ENCODE data around the gene LMTK2.
"Not testable (repeated sequence)": the region's sequence is repeated elsewhere in the genome, so short reads cannot be mapped to it uniquely, and the experiment has no call there.

The LMTK2 gene

DNA sequence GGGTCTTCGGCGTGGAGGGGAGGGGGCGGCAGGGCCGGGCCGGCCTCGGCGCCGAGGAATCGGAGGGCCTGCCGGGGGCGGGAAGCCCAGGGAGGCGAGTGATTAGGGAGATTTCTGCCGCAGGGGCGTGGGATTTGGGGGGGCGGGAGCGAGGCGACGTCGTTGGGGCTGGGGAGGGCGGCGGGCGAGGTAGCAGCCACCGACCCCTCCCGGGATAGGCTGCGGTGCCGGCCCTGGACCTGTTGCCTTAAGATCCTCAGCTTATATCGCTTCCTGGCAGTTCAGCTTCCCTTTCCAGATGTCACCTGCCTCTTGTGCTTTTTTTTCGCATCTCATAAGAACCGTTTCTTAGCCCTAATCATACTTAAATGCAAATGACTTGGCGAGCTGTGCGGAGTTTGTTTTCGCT lies 655 bp downstream of the LMTK2 start:
- DNase-seq, result peak in 1 of 2 experiments; percentile 7

DNA sequence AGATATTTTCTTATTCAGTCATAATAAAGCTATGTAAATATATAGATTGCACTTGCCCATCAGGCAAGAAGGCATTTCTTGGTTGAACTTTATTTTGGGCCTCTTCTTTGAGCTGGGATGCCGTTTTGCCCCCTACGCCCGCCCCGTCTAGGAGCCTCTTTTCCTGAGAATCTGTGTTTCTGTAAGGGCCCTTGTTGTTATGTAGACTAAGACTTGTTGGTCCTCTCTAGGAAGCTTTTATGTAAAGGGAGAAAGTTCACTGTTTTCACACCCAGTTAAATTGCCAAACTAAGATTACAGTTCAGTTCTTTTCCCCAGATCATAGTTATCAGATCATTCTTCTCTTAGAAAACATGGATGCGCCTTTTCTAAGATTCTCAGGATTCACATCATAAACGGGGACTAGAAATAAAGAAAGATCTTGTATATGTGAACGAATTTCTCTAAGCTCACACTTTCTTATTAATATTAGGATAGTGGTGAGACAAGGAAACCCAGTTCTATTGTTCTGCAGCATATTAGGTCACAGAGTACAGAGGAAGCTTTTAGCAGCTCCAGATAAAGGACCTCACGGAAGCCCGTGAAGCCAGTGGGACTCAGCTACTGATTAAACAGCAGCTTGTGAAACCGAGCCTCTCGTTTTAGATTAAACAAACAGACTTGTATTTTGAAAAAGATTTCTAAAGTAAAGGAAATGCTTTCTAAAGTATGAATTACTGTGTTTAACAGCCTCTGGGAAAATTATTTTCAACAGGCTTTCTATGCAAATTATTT lies 3.8 kb downstream of the LMTK2 start:
- DNase-seq, result no peak

DNA sequence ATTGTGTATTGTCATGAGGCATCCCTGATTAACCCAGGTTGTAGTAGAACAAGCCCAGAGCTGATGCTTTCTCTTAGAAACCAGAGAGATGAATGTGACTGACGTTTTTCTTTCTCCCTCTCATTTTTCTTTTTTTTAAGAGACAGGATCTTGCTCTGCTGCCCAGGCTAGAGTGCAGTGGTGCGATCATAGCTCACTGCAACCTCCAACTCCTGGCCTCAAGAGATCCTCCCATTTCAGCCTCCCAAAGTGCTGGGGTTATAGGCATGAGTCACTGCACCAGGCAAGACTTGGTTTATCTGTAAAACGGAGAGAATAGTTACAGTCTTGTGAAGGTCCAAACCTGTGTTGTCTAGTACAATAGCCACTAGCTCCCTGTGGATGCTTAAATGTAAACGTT lies 5.4 kb downstream of the LMTK2 start:
- no peak for DNase-seq

DNA sequence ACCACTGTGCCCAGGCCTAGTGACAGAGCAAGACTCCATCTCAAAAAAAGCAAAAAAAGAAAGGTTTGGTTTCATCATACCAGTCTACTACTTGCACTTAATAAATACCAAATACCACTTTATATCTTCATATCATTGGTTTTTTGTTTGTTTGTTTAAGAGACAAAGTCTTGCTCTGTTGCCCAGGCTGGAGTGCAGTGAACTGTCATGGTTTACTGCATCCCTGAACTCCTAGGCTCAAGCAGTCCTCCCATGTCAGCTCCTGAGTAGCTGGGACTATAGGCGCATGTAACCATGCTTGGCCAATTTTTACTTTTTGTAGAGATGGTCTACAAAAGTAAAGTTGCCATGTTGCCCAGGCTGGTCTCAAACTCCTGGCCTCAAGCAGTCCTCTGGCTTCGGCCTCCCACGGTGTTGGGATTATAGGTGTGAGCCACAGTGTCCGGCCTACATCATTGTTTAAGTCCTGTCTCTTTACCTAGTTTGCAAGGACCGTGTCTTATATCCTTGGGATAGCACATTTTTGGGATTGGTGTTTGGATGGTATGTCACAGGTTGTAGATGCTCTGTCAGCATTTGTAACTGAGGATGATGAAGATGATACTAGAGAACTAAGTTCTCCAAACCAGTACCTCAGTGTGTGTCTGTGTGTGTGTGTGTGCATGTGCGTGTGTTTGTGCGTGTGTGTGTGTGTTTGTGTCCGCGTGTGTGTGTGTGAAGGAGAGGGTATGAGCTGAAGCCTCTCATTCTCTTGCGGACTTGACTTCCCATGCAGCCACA lies 9.3 kb downstream of the LMTK2 start:
- no peak for DNase-seq

DNA sequence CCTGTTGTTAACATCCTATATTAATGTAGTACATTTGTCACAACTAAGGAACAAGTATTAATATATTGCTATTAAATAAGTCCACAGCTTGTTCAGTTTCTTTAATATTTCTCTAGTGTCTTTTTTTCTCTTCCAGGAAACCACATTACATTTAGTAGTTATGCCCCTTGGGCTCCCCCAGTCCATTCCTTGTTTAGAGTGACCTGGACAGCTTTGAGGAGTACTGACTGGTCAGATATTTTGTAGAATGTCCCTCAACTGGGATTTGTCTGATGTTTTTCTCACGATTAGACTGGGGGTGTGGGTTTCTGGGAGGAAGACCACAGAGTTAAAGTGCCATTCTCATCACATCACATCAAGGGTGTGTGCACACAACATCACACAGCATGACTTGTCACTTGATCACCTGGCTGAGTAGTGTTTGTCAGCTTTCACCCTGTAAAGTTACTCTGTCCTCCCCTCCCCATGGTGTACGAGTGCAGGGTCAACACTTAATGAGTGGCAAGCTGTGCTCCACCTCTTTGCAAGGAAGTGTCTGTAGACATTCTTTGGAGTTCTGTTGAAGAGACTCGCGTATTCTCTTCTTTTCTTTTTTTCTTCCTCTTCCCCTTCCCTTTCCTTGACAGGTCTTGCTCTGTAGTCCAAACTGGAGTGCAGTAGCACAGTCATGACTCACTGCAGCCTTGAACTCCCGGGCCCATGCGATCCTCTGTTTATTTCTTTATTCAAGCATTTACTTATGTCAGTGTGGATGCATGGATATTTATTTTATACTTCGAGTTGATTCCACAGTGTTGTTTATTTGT lies 10.2 kb downstream of the LMTK2 start:
- no peak for DNase-seq

DNA sequence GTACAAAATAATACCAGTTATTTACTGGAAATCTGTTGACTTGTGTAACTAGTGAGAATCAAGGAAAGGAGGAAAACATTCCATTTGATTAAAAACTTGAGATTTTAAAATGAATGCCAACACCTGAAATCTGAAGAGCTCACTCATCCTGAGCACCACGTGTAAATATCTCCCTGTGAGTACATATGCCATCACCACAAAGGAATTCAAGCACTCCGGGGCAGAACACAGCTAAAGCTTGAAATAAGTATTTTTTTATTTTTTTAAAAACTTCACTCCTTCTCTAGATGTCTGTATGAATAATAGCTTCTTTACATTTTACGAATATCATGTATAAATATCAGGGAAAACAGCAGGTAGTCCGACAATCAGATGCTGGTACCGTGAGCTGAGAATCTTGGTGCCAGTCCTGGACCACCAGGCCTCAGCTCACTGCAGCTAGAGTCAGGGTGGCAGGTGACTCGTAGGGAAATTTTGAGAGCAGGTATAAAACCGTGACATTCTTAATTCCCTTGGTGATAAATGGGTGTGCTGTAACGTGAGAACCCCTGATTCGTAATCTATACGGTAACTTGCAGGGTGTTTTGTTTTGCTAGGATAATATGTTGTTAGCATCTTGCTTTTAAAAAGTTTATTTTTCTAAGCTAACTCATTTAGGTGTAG lies 12.7 kb downstream of the LMTK2 start:
- peak; percentile 43 to 67 for DNase-seq

DNA sequence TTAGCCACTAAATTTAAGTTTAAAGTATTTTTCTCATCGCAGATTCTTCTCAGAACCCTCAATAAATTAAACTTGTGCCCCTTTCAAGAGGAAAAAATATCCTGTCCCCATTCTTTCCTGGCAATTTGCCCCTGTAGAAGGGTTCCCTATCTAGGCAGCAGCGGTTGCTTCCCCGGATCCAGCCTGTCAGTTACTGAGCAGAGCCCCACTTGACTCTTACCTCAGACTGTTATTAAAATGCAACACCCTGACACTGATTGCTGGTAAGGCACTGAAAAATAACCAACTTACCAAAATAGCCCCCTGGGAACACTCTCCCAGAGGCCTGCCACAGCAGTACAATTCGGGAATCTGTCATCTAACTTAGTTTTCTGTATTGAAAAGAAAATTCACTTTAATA lies 13.9 kb downstream of the LMTK2 start:
- DNase-seq, result no peak

DNA sequence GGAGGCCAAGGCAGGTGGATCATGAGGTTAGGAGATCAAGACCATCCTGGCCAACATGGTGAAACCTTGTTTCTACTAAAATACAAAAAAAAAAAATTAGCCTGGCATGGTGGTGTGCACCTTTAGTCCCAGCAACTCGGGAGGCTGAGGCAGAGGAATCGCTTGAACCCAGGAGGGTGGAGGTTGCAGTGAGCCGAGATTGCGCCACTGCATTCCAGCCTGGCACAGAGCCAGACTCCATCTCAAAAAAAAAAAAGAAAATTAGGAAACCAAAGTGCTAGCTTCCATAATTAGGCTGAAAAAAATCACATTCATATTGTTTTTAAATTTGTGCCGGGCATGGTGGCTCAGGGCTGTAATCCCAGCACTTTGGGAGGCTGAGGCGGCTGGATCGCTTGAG lies 14.7 kb downstream of the LMTK2 start:
- DNase-seq, result not testable (repeated sequence)

DNA sequence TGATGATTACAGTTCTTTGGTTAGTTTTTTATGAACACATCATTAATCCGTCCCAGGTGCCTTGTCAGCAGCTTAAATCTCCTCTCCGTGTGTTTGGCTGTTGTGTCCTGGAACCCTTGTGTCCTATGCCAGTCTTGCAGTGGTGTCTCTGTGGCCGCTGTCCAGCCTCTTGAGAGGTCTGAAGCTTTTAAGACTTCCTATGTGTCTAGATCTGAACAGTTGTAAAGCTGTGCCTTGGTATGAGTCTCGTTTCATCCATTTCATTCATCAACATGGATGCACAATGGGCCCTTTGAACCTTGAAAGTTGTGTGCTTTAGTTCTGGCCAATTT lies 16.7 kb downstream of the LMTK2 start:
- DNase-seq, result no peak

DNA sequence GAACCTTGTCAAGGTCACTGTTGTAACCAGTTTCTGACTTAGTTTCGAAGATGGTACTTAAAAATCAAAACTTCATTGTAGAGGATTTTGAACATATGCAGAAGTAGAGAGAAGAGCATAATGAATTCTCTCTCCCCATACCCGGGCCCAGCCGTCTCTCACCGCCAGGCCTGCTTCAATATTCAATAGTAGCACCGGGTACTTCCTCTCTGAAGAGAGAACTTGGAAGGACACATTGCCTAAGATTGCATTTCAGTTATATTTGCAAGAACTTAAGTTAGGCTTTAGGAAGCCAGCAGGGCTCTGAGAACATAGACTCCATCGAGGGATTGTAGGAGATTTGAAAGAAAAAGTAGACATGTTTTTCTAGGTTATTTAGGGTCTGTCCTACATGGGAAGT lies 19.1 kb downstream of the LMTK2 start:
- DNase-seq, result no peak

DNA sequence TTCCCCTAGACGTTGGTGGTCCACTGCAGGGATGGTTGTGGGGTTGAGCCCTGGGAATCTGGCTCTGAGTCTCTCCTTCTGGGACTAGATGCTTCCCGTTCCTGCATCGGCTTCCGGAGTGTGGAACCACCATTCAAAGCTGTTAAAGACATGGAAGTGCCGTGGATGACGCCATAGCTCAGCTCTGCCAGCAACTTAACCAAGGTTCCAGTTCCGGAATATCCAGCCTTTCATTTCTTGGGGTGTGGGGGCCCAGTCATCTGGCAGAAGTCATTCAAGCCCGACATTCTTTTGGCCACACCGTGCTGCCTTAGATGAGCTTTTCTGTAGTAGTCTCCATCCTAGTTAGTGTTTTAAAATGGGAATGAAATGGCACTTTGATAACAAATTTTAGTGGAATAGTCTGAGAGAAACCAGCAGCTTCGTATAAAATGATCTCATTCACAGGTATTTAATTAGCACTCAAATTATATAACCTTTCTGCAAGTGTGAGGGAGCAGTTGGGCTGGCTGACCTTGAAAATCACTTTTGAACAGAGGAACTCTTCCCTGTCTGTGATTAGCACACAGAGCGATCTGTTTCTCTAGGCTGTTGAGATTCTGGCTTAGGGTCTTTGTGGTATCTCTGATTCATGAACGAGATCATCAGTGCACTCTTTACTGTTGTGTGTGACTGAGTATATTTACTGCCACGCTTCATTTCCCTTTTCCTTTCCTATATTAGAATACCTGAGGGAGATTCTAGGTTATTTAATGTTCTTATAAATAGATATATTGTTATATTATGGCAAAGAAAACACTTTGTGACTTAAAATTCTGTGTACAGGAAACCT lies 19.9 kb downstream of the LMTK2 start:
- DNase-seq, result no peak

DNA sequence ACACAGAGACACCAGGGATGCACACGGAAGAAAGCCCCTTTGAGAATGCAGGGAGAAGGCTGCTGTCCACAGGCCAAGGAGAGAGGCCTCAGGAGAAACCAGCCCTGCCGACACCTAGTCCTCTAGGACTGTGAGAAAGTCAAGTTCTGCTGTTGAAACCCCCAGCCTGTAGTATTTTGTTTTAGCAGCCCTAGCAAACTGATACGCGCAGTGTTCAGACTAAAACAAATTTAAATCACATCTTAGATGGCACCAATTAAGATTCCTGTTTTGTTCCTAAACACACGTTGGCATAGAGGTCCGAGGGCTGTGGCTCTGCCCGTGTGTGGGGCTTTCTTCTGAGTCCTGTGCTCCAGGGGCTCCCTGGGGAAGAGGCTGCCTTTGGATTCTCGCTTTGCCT lies 21.7 kb downstream of the LMTK2 start:
- DNase-seq, result no peak

DNA sequence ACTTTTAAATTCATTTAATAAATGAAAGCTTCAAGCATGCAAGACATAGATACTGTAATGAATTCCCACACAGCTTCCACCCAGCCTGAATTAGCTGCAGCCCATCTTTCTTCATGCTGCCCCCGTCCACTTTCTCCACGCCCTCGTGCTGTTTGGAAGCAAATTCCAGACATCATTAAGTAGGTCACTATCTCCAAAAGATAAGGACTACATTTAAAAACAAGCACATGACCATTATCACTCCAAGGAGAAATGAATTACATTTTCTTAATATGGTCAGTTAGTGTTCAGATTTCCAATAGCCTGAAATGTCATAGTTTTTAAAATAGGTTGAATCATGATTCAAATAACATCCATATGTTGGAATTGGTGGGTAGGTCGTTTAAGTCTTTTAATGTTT lies 24.3 kb downstream of the LMTK2 start:
- no peak for DNase-seq

DNA sequence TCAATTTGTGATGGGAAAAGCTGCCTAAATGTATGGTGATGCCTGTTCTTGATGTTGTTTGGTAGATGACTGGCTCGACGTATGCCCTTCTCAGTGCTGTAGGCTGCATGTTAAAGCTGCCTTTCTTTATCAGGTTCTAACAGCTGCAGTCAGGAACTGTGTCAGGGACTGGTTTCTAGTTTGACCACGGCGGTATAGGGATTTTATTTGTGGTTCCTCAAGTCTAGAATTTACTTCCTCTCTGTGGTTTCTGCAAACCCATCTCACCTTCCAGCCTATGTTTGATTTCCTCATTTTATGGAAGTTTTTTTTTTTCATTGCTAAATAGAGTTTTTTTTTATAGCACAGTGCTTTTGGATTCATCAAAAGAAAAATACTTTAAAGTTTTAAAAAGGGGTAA lies 26.5 kb downstream of the LMTK2 start:
- DNase-seq, result no peak

DNA sequence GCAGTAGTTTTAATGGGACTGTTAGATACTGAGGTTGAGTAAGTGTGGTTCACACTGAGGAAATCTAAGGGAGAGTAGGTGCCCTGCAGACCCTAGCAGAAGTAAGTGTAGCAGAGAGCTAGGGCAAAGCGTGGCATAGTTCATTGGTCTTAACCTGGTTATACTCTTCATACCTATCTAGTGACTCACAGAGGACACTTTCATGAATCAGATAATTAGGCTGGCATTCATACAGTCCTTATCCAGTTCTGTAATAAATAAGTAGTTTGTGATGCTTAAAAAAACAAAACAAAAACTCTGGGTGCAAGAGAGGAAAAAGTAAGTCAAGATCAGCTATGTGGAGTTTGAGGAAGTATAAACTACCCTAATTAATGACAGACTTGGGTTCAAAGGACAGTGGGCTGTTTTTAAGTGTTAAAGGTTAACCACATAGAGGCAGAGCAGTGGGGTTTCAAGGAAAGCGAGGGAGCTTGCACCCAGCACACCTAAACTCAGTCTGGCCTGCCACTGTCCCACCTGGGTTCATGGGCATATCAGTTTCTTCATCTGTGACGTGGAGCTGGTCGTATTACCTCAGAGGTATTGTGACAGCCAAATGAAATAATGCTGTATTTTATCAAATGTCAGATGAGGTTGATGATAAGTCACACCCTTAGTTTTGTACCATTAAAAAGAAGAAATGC lies 27.1 kb downstream of the LMTK2 start:
- DNase-seq, result peak; percentile 38 to 60

DNA sequence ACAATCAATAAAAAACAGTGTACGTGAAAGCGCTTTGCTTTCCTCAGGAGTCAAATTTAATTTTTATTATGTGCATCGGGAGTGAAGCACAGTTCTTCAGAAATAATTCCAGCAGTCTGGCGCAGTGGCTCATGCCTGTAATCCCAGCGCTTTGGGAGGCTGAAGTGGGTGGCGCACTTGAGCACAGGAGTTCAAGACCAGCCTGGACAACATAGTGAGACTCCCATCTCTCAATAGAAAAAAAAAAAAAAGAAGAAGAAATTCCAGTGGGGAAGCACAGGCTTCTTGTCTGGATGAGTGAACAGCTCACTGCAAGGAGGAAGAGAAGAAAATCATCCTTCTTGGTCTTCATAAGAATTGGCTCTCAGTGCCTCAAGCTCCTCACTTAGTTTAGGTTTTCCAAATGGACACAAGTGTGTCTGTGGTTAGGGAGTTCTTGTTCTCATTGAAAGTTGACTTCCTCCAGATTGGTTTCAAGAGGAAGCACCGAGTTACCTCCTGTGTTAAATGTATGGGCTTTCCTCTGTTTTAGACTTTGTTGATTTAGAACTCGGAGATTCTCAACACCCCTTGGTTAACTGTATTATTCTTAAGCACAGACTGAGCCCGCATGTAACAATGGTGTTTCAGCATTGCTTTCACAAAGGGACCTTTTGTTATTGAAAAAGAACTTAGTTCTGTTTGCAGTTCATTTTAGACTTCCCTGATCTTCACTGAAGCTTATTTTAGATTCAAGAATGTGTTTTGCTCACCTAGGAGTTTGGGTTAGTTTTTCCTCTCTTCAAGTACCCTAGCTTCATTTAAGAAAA lies 28.0 kb downstream of the LMTK2 start:
- DNase-seq, result no peak

DNA sequence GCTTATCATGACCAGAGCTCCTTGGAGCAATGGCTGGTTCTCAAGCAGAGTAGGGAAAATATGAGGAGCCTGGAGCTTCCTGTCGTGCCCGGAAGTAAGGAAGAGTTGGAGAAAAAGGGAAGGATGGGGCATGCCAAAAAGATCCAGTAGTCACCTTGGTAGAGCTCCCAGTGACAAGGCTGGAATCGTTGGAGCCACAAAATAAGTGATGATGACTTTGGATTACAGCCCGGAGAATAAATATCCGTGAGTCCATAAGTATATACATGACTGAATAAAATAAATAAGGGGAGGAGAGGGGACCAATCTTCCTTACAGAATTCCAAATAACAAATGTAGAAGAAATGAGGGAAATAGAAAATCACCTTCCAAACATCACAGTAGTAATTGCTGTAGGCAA lies 29.3 kb downstream of the LMTK2 start:
- DNase-seq, result no peak

DNA sequence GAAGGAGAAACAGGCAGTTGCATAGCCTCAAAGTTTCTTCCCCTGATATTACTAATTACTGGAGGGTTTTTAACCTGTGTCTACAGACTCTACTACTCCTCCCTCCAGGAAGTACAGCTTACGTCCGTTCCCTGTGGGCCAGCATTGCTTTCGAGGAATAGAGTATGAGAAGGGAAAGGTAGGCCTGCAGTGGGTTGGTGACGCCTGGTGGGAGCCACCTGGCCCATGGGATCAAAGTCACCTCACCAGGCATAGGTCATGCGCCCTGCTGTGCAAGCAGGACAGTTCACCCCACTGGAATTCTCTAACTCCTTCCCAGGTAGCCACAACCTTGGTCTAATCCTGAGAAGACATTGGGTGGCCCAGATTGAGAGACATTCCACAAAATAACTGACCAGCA lies 29.8 kb downstream of the LMTK2 start:
- DNase-seq, result no peak

DNA sequence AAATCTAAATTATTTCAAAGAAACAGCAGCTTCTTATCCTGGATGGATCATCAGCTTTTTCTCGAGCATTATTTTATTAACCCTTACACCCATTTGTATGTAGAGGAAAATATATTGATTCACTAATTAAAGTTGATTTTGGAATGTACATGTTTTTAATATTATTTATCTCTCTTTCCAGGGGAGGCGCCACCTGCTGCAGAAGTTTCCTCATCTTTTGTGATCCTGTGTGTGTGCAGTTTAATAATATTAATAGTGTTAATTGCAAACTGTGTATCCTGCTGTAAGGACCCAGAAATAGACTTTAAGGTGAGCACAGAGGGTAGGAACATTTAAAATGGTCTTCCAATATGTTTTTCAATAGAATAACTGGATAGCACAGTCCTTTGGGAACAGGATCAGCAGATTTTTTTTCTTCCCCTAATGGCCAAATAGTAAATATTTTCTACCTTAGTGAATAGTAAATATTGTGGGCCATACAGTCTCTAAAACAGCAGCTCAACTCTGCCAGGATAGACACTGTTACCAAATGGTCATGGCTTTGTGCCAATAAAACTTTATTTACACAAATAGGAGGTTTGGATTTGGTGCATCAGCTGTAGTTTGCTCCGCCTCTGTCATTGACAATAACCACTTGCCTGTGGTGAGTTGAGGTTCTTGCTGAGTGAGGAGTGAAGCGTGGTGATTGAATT lies 30.6 kb downstream of the LMTK2 start:
- no peak for DNase-seq

DNA sequence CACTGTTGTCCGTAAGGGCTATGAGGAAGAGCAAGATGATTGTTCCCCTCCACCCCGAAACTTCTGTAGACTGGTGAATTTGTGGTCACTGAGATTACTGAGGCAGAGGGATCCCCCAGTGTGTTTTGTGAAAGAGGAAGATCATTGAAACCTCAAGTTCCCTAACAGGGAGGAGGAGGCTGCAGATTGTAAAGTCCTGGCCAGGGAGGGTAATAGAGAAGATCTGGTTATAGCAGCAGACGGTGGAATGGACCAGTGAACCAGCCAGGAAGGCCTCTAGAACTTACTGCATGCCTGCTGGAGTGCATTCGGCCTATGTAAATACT lies 31.1 kb downstream of the LMTK2 start:
- no peak for DNase-seq

All from SW 1271 (cell line).